HG03103 (cell line): Measurements from ENCODE around the gene MS4A10.

Source experiments
- ATAC-seq: cut with Tn5 transposase; IDR thresholded peaks from one replicate; pipeline ENCODE4 v1.9.1; 2021; ENCODE audit warnings: low read depth; ENCODE audit not compliant: unreplicated experiment

The MS4A10 gene

DNA sequence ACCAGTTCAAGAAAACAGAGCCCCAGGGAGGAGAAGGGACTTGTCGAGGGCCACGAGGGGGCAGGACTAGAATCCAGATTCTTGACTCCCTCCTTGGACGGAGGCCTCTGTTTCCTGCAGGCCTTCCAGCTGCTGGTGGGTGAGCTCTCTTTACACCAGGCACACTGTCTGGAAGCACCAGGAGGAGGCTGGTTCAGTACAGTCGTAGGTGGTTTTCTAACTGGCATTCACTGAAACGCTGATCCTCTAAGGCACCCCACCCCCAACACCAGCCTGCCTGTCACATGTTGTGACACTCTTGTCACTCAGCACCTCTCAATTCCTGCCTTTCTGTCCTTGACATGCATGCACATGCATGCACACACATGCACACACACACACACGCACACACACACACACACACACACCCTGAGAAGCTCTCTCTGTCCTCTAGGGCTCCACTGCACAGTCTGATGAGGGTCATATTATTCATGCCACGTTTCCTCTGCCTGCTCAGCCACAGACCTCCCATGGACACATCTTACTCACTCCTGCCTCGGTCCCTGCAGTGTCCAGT, 751 bp downstream of the MS4A10 start:
- ATAC-seq, result no peak

DNA sequence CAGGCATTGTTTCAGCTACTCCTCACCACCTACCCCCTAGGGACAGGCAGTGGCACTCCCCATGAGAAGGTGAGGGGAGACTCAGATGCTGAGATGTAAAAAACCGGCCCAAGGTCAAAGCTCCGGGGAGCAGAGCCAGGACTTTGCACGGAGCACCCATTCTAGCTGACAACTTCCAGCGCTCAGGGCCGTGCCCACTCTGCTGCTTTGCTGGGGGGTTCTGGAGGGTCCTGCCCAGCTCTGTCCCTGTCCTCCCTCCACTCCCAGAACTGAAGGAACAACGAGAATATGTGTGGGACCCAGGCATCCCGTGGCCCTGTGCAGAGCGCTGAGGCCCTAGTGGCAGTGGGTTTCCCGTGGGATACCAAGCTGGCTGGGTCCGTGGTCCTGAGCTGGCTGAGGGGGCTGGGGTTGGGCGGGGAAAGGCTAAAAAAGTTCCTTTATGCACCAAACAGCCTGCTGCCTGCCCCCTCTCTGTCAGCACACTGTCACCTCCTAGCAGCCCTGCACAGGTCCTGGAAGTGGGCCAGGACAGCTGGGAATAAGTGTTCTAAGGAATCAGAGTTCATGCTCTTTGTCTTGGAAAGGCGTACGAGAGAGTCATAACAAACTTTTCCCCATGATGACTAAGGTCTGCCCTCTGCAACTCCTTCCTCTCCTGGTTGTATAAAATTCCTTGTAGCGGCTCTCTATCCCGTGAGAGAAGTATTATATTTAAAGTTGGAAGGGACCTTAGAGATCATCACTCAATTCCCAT, 1.9 kb downstream of the MS4A10 start:
- ATAC-seq, result no peak

DNA sequence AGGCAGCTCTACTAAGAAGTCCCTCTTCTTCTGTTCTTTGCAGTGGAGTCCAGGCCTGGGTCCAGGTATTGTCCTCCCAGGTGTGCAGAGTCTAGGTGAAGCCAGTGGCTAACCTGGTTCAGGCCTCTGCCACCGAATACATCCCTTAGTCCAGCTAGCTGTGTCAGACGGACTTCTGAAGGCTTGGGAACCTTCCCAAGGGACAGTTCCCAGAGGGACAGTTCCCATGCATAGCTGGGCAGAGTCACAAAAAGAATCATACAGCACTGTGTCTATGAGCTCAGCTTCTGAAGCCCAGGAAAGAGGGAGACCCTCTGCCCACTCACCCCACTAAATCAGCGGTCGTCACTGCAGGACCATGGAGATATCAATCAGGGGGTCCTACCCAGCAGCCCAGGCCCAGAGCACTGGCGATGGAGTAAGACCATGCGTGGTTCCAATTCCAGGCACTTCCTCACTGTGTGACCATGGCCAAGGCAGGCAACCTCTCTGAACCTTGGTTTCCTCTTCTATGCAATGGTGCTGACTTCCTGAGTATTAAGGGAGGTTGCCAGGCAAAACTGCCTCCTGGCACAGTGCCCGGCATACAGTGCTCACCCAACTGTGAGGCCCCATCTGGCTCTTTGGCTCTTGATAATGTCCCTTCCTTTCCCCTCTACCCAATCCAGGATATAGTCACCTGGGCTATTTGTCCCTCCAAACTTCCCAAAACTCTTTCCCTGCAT, 3.4 kb downstream of the MS4A10 start:
- ATAC-seq, result no peak

DNA sequence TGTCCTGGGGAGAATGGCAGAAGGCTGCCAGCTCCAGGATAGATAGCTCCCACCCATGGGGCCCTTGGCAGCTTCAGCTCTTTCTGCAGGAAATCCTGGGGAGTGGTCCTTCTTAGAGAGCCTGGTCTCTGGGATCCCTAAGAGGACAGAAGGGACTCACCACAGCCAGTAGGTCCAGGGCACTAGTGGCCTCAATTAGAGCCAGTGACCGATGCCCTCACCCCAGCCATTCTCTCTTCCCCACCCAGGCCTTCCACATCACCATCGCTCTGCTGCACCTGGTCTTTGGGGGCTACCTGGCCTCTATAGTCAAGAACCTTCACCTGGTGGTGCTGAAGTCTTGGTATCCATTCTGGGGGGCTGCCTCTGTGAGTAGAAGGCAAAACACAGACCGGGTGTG, 5.6 kb downstream of the MS4A10 start:
- no peak for ATAC-seq

DNA sequence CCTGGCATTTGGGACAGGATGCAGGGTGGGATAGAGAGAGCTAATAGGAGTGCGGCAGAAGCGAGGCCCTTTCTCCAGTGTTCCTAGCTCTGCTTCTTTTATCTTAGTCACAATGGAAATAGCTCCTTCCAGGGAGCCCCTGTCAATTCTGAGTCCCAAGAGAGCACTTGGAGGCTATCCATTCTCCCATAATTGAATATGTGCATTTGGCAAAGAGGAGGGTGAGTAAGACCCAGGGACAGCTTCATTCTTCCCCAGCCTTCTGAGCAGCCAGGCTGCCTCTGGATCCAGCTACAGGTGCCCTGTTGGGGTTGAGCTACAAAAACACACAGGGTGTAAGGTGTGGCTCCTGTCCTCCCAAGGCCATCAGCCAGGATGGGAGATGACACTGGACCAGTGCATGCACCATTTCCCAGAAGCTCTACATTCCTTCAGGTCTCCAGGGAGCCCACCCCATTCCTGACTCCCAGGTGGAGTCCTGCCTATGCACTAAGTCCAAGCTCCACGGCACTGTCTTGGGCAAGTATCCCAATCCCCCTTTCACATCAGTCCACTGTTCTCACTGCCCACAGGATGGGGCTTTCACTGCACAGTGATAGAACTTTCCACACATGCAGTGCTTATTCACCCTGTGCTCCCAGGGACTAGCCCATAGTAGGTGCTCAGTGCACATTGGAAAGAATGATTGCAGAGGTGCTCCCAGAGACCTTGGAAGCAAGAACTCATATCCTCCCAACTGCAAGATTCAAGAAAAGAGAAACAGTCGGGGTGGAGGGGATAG, 6.2 kb downstream of the MS4A10 start:
- no peak for ATAC-seq

DNA sequence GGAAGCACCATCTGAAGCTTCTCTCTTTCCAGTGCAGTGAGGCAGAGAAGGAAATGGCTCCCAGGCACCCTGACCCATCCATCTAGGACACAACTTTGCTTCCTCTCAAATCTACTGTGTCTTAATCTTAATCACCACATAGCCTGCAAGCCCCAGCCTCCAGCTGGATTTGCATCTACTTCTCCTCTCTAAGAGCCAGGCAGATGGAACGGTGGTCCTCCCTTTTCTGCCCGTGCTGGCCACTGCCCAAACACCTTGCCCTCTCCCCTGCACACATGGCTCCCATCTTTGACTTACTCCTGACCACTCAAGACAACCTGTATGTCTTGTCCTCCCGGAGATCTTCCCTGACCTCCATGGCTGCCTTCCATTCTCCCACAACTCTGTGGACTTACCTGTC, 7.4 kb downstream of the MS4A10 start:
- no peak for ATAC-seq

GRCh38 chr11:60795291-60795690, 10.2 kb downstream of the MS4A10 start:
- no peak for ATAC-seq

DNA sequence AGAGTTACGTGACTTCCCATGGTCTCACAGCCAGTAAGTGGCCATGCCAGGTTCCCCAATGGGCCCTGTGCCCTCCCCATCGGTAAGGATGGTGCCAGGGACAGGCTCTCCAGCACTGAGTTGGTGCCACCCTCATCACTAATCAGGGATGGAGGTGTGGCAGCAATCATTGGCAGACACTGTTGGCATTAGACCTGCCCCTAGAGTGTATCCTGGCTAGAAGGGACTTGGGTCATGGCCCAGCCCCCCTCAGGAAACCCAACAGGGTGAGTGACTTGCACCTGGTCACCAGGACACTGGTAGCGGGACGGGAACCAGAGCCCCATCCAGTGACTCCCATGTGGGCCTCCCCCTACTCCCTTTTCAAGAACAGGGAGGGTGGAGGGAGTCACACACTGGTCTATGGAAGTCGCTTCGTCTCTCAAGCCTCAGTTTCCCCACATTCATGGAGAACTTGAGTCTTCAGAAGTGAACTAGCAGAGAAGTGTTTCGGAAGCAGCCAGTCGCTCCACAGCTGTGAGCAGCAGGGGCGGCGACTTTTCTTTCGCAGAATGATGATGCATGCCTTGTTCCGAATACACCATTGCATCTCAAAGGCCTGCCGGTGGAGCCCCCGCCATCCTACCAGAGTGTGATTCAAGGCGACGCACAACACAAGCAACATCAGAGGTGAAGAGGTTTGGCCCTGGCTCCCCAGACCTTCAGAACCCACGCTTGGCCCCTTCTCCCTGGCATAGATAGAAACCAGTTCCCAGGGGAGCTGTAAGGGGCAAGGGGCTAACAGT, 12.9 kb downstream of the MS4A10 start:
- no peak for ATAC-seq

GRCh38 chr11:60798631-60799030, 13.5 kb downstream of the MS4A10 start:
- no peak for ATAC-seq

DNA sequence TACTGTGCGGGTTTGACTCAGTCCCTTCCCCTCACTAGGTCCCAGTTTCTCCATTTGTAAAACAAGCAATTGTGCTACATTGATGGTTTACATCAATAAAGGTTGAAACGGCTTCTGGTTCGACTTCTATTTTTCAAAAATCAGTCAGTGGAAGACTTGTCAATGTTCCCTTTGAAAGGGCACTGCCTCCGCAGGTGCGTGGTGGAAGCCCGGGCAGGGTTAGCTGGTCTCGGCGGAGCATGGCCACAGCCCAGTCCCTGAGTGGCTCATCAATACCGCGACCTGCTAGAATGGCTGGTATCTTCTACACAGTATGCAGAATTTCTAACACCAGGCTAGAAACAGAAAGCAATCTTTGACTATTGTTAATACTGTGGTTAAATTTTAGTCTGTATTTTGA, 16.1 kb downstream of the MS4A10 start:
- ATAC-seq, result no peak

DNA sequence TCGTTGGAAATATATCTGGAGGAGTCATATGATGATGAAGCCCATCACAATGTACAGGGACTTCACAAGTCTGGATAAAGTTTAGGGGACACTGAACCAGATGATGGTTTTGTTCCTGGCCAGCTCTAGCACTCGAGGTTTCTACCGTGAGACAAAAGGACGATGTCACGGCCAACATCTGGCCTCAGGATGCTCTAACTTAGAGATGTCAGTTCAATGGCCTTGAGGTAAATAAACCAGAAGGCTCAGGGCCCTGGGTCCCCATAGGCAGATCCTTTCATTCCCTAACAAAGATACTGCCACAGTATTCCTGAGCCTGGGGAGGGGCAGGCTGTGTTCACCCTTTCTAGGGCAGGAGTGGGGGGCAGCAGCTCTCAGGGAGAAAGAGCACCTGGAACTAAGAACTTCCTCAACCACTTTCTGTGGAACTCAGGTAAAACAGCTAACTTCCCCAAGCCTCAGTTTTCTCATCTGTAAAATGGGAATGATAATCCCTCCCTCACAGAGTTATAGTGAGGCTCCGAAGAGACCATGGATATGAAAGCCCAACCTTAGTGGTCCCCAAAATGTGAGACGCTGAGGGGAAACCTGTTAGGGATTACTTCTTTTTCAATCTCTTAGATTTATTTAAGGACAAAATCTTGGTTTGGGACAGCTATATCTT, 18.3 kb downstream of the MS4A10 start:
- ATAC-seq, result no peak

- ATAC-seq, result no peak
Observed at GRCh38 chr11:60809249-60809648, 24.1 kb downstream of the MS4A10 start.

DNA sequence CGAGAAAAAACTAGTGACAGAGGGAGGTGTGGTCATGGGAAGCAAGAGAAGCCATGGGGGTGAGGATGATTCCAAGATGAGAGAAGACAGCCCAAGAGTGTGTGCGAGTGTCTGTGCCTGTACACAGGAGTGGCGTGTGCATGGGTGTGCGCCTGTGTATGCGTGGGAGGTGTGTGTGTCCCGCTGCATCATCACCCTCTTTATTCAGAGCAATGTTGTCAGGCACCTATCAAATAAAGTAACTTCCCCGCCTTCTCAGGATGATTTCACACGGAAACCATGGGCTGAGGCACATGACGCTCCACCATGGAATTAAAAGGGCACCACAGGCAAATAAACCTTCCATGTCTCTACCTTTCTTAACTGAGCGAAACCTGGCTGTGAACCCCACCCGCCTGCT, 24.6 kb downstream of the MS4A10 start:
- ATAC-seq, result no peak

DNA sequence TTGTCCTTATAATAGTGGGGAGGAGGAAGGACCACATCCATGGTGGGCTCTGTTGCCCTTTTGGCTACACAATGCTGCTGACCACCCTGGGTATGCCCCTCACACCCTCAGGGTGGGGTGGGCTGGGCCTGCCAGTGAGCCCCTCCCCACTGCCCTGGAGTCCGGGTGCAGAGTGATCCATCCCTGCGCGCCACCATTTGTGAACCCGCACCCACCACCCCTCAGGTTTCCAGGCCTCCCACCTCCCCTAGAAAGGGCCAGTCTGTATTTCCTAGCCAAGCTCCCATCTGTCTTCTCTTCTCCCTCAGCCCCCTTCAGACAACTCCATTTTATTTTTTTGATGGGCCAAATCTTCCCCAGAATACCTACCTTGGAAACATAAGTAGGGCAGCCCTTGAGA, 25.0 kb downstream of the MS4A10 start:
- ATAC-seq, result no peak

GRCh38 chr11:60810569-60810968, 25.4 kb downstream of the MS4A10 start:
- no peak for ATAC-seq

DNA sequence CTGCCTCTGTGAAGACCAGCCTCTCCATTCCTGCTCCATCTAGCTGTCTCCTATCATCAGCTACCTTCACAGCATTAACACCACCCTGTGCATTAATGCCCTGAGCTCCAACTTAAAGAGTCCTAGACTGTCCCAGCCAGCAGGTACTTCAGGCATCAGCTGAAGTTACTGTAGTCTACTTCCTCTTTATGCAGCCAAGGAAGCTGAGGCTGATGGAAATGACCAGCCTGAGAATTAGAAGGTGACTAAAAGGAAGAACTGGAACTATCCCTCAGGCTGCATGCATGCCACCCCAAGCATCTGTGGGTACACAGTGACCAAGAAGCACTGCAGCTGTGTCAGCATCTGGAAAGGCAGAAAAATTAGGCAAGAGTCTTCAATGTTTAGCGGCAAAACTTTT, 28.2 kb downstream of the MS4A10 start:
- no peak for ATAC-seq

- no peak for ATAC-seq
Observed at GRCh38 chr11:60814112-60814511, 29.0 kb downstream of the MS4A10 start.

- no peak for ATAC-seq
Observed at GRCh38 chr11:60816590-60817157, 31.5 kb downstream of the MS4A10 start.

DNA sequence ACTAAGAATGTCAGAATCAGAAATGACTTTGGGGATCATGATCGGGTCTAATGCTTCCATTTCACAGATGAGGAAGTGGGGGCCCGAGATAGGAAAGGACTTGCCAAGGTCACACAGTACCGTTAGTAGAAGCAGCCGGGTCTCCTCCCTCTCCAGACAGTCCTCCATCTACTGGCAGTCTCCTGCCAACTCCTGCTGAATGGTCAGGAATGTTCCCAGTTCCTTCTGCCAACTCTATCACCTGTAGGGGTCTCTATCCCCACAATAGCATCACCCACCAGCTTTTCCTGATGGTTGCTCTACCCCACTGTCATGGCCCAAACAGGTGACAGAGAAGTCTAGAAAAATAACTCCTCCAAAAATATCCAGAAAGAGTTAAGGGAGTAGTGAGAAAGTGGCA, 32.9 kb downstream of the MS4A10 start:
- ATAC-seq, result no peak
